Thymus (tissue), 11 donors: Measurements from ENCODE around the gene HECTD4. TPM values are rescaled to one million over a fixed set of nuclear protein-coding genes. Genes with fewer than 3 reads are reported as not detected.
"Not testable (repeated sequence)": the region's sequence is repeated elsewhere in the genome, so short reads cannot be mapped to it uniquely, and the experiment has no call there.

Experiments
- DNase-seq, 9 donors: peaks; one replicate each; pipeline ENCODE4 v3.0.0-alpha.2; 2013; ENCODE audit warnings: low spot score in 9 of 9, low read depth in 6 of 9, missing footprints in 1 of 9
- H3K27ac ChIP-seq, 2 donors: one replicate each; pipeline ENCODE4 v1.5.1; 2013; ENCODE audit warnings: control low read depth in 1 of 2, low read depth in 1 of 2, low read length in 1 of 2, mild to moderate bottlenecking in 1 of 2, moderate library complexity in 1 of 2
- H3K27me3 ChIP-seq, 2 donors: one replicate each; pipeline ENCODE4 v1.5.1; 2013; ENCODE audit warnings: low read length in 1 of 2; ENCODE audit not compliant: control insufficient read depth in 2 of 2, insufficient read depth in 1 of 2
- H3K36me3 ChIP-seq, 2 donors: one replicate each; pipeline ENCODE4 v1.5.1; 2013; ENCODE audit warnings: low read length in 1 of 2, mild to moderate bottlenecking in 1 of 2, moderate library complexity in 1 of 2; ENCODE audit not compliant: control insufficient read depth in 2 of 2, insufficient read depth in 2 of 2
- H3K4me1 ChIP-seq, 2 donors: one replicate each; pipeline ENCODE4 v1.5.1; 2013; ENCODE audit warnings: low read length in 2 of 2; ENCODE audit not compliant: control insufficient read depth in 2 of 2, insufficient read depth in 2 of 2
- H3K4me3 ChIP-seq, 2 donors: one replicate each; pipeline ENCODE4 v1.5.1; 2013; ENCODE audit warnings: low read length in 2 of 2, control low read depth in 1 of 2, mild to moderate bottlenecking in 1 of 2
- H3K9me3 ChIP-seq, 2 donors: one replicate each; pipeline ENCODE4 v1.5.1; 2013; ENCODE audit warnings: low read length in 1 of 2, mild to moderate bottlenecking in 1 of 2; ENCODE audit not compliant: control insufficient read depth in 2 of 2, insufficient read depth in 1 of 2
- WGBS: extraction: QIAGEN DNeasy Blood & Tissue Kit; methylation state at CpG from one replicate; pipeline ENCODE4 v1.1.7; 2013; 5-methylcytosine and 5-hydroxymethylcytosine counted together
- polyA plus RNA-seq: library from polyadenylated mRNA; stranded (reverse); fragments of 200-250 nt; gene quantifications from one replicate; pipeline ENCODE4 v1.2.3, GENCODE V29; 2013
- total RNA-seq: library from RNA; stranded (reverse); fragments of 120-200 nt; gene quantifications from one replicate; pipeline ENCODE4 v1.2.4, GENCODE V29; 2013
- donor health status: healthy.

The HECTD4 gene
- total and polyA plus RNA-seq, 2 donors = 9.6 to 19.3 TPM

GRCh38 chr12:112165624-112166023 is 216.6 kb downstream of the HECTD4 start:
- H3K27me3 ChIP-seq = no peaks in the 10 kb centered on the region
- 98% methylated on average over 13 of the region's 13 CpGs for WGBS

GRCh38 chr12:112164011-112164660 is 218.1 kb downstream of the HECTD4 start:
- peaks cover 33 to 40% of the 10 kb centered on the region in 2 donors for H3K36me3 ChIP-seq
- H3K27ac ChIP-seq = no peak overlapping the region
- H3K4me1 ChIP-seq = no peaks in the 10 kb centered on the region
- H3K4me3 ChIP-seq = no peak overlapping the region
- WGBS = 97% methylated on average over 26 of the region's 26 CpGs
- peaks cover 0 to 8% of the 10 kb centered on the region in 2 donors for H3K9me3 ChIP-seq
- no peak for DNase-seq
- no peaks in the 10 kb centered on the region for H3K27me3 ChIP-seq

More at GRCh38 chr12:112165624-112166023, 216.6 kb downstream of the HECTD4 start:
- Histone ChIP-seq H3K4me1 (no peaks in the 10 kb centered on the region), H3K27ac (no peak overlapping the region), H3K4me3 (no peak overlapping the region), H3K9me3 (no peaks in the 10 kb centered on the region), H3K36me3 (peaks cover 21 to 33% of the 10 kb centered on the region in 2 donors)
- DNase-seq = no peak

- no peaks in the 10 kb centered on the region for H3K27me3 ChIP-seq
- 97% methylated on average over 22 of the region's 22 CpGs for WGBS
- H3K4me3 ChIP-seq = no peak overlapping the region
- H3K4me1 ChIP-seq = no peaks in the 10 kb centered on the region
- H3K27ac ChIP-seq = no peak overlapping the region
- peaks cover under 1 to 14% of the 10 kb centered on the region in 2 donors for H3K9me3 ChIP-seq
- peaks cover 38 to 42% of the 10 kb centered on the region in 2 donors for H3K36me3 ChIP-seq
- DNase-seq = no peak
These were observed 218.7 kb downstream of the HECTD4 start for GRCh38 chr12:112163471-112163991.

GRCh38 chr12:112163056-112163455 is 219.2 kb downstream of the HECTD4 start:
- Histone ChIP-seq H3K4me1 (no peaks in the 10 kb centered on the region), H3K4me3 (no peak overlapping the region), H3K27me3 (no peaks in the 10 kb centered on the region), H3K9me3 (peaks cover 1 to 16% of the 10 kb centered on the region in 2 donors), H3K27ac (no peak overlapping the region), H3K36me3 (peaks cover 42 to 43% of the 10 kb centered on the region in 2 donors)
- no peak for DNase-seq
- 94% methylated on average over 8 of the region's 8 CpGs for WGBS

- no peak for DNase-seq
- Histone ChIP-seq H3K27ac (no peak overlapping the region), H3K27me3 (no peaks in the 10 kb centered on the region), H3K4me3 (no peak overlapping the region), H3K9me3 (peaks cover 1 to 16% of the 10 kb centered on the region in 2 donors), H3K36me3 (peaks cover 42 to 44% of the 10 kb centered on the region in 2 donors), H3K4me1 (no peaks in the 10 kb centered on the region)
- WGBS = over 99% methylated on average over 12 of the region's 12 CpGs
These were observed 219.9 kb downstream of the HECTD4 start for GRCh38 chr12:112162241-112162790.

- no peak overlapping the region for H3K4me3 ChIP-seq
- H3K27me3 ChIP-seq = no peaks in the 10 kb centered on the region
- H3K27ac ChIP-seq = no peak overlapping the region
- no peak for DNase-seq
- H3K9me3 ChIP-seq = peaks cover 1 to 16% of the 10 kb centered on the region in 2 donors
- H3K36me3 ChIP-seq = peaks cover 42 to 44% of the 10 kb centered on the region in 2 donors
- 95% methylated on average over 9 of the region's 9 CpGs for WGBS
- no peaks in the 10 kb centered on the region for H3K4me1 ChIP-seq
These were observed 220.5 kb downstream of the HECTD4 start for GRCh38 chr12:112161711-112162110.

GRCh38 chr12:112160611-112161010 is 221.6 kb downstream of the HECTD4 start:
- peaks cover 1 to 16% of the 10 kb centered on the region in 2 donors for H3K9me3 ChIP-seq
- no peaks in the 10 kb centered on the region for H3K27me3 ChIP-seq
- H3K36me3 ChIP-seq = peaks cover 42 to 44% of the 10 kb centered on the region in 2 donors
- DNase-seq = no peak
- 99% methylated on average over 6 of the region's 6 CpGs for WGBS
- H3K4me3 ChIP-seq = no peak overlapping the region
- no peak overlapping the region for H3K27ac ChIP-seq
- no peaks in the 10 kb centered on the region for H3K4me1 ChIP-seq

- no peaks in the 10 kb centered on the region for H3K4me1 ChIP-seq
- H3K27ac ChIP-seq = no peak overlapping the region
- WGBS = 96% methylated on average over 6 of the region's 6 CpGs
- no peaks in the 10 kb centered on the region for H3K27me3 ChIP-seq
- peaks cover 1 to 16% of the 10 kb centered on the region in 2 donors for H3K9me3 ChIP-seq
- DNase-seq = no peak
- no peak overlapping the region for H3K4me3 ChIP-seq
- H3K36me3 ChIP-seq = peaks cover 43 to 45% of the 10 kb centered on the region in 2 donors
These were observed 223.1 kb downstream of the HECTD4 start for GRCh38 chr12:112159146-112159541.

GRCh38 chr12:112158461-112159145 is 223.6 kb downstream of the HECTD4 start:
- H3K27me3 ChIP-seq, H3K4me1 ChIP-seq, H3K4me3 ChIP-seq, H3K27ac ChIP-seq, DNase-seq: not testable (repeated sequence)
- peaks cover 1 to 16% of the 10 kb centered on the region in 2 donors for H3K9me3 ChIP-seq
- peaks cover 49 to 50% of the 10 kb centered on the region in 2 donors for H3K36me3 ChIP-seq
- WGBS = 95% methylated on average over 11 of the region's 11 CpGs
